SU-DHL-6 (cell line): Measurements from ENCODE around the gene CABP4.

ENCODE experiments used
- EZH2phosphoT487 ChIP-seq: fragments of 200-600 bp; sonication (generic), shearing (Covaris generic); conservative IDR thresholded peaks from 2 replicates; pipeline ENCODE4 v1.6.1; 2018; ENCODE audit warnings: mild to moderate bottlenecking, antibody characterized with exemption, low read length, moderate library complexity, mixed read lengths
- TF ChIP-seq, protein P1 (sequence below): fragments of 200-600 bp; sonication (generic); IDR thresholded peaks from one replicate; pipeline ENCODE4 v1.5.1; 2017; ENCODE audit warnings: antibody characterized with exemption, mild to moderate bottlenecking, low read length, moderate library complexity; ENCODE audit not compliant: insufficient read depth, poor library complexity, severe bottlenecking

DNA sequence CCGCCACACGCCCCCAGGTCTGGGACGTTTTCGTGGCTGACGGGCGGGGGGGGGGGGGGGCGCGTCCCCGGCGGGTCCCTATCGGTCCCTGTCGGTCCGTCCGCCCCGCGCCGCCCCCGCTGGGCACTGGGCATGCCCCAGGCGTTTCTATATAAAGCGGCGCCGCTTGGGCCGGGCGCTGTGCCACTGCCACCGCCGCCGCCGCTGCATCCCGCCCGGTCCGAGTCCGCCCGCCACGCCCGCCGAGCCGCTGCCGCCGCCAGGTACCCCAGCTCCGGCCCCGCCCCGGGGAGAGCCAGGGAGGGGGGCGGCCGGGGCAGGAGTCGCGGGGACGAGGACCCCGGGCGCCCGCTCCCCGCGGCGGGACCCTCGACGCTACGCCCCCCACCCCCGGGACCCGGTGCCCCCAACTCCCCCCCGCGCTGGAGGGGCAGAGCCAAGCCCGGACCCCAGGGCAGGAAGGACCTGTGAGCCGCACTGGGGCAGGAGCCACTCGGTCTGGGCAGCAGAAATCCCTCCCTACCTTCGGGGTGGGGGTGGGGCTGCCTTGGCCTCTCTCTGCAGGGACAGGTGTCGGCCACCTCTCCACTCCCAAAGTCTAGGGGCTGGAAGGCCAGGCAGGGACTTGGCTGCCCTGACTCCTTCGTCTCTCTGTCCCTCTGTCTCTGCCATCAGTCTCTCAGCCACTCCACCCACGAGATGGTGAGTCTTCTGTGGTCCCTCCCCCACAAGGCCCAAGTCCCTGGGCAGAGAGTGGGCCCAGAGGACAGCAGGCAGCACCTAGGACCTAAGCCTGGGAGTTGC lies 39.5 kb upstream of the CABP4 start, which contains the start of gene CARNS1:
- TF ChIP-seq, protein P1, sequence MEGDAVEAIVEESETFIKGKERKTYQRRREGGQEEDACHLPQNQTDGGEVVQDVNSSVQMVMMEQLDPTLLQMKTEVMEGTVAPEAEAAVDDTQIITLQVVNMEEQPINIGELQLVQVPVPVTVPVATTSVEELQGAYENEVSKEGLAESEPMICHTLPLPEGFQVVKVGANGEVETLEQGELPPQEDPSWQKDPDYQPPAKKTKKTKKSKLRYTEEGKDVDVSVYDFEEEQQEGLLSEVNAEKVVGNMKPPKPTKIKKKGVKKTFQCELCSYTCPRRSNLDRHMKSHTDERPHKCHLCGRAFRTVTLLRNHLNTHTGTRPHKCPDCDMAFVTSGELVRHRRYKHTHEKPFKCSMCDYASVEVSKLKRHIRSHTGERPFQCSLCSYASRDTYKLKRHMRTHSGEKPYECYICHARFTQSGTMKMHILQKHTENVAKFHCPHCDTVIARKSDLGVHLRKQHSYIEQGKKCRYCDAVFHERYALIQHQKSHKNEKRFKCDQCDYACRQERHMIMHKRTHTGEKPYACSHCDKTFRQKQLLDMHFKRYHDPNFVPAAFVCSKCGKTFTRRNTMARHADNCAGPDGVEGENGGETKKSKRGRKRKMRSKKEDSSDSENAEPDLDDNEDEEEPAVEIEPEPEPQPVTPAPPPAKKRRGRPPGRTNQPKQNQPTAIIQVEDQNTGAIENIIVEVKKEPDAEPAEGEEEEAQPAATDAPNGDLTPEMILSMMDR = no peak
- no peak for TF ChIP-seq EZH2phosphoT487
